GM12801 (cell line): Measurements from ENCODE around the gene INTS3.

Experiments
- TF ChIP-seq, protein P1 (sequence below): IDR thresholded peaks from one replicate; pipeline ENCODE4 v1.5.1; 2011; ENCODE audit warnings: control low read depth; ENCODE audit not compliant: insufficient read length; ENCODE audit errors: extremely low read depth

Gene INTS3, protein sequence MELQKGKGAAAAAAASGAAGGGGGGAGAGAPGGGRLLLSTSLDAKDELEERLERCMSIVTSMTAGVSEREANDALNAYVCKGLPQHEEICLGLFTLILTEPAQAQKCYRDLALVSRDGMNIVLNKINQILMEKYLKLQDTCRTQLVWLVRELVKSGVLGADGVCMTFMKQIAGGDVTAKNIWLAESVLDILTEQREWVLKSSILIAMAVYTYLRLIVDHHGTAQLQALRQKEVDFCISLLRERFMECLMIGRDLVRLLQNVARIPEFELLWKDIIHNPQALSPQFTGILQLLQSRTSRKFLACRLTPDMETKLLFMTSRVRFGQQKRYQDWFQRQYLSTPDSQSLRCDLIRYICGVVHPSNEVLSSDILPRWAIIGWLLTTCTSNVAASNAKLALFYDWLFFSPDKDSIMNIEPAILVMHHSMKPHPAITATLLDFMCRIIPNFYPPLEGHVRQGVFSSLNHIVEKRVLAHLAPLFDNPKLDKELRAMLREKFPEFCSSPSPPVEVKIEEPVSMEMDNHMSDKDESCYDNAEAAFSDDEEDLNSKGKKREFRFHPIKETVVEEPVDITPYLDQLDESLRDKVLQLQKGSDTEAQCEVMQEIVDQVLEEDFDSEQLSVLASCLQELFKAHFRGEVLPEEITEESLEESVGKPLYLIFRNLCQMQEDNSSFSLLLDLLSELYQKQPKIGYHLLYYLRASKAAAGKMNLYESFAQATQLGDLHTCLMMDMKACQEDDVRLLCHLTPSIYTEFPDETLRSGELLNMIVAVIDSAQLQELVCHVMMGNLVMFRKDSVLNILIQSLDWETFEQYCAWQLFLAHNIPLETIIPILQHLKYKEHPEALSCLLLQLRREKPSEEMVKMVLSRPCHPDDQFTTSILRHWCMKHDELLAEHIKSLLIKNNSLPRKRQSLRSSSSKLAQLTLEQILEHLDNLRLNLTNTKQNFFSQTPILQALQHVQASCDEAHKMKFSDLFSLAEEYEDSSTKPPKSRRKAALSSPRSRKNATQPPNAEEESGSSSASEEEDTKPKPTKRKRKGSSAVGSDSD

DNA sequence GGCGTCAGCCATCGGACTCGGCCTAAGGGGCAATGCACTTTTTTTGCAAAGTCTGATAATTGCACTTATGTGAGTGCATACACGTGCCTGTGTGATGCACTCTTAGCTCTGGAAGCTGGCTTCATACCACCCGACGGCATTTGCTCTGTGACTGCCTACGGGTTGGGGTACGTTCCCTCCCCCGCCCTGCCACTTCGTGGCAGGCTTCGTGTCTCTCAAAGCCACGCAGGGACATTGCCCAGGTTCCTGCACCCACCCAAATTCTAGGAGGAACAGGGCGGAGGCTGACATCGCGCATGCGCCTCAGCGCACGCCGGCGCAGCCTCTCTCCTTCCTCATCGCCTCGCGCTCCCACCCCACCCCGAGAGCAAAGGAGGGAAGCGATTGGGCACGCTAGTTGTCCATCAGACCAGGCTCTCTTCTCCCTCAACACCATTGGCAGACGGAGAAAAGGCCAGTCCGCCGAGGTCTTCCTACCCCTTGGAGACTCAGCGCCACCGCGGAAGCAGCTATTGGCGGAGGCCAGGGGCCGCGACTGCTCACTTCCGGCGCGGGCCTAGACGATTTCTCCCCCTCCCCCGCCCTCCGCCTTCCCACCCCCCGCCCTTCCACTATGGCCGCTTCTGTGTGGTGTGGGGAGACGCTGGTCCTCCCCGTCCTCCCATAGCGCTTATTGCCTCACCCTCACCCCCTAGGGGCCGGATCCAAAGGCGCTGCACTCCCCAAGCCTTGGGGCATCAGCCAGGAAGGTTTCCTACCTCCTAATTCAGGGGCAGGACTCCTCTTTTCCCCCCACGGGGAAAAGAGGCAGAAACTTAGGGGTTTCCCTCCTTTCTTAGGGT is at the start of gene INTS3:
Gene INTS3 (plus strand): TSS at position 588 of the 842 bp plus-strand sequence. CDS start 585 bp downstream, outside the sequence.
- TF ChIP-seq, protein P1, sequence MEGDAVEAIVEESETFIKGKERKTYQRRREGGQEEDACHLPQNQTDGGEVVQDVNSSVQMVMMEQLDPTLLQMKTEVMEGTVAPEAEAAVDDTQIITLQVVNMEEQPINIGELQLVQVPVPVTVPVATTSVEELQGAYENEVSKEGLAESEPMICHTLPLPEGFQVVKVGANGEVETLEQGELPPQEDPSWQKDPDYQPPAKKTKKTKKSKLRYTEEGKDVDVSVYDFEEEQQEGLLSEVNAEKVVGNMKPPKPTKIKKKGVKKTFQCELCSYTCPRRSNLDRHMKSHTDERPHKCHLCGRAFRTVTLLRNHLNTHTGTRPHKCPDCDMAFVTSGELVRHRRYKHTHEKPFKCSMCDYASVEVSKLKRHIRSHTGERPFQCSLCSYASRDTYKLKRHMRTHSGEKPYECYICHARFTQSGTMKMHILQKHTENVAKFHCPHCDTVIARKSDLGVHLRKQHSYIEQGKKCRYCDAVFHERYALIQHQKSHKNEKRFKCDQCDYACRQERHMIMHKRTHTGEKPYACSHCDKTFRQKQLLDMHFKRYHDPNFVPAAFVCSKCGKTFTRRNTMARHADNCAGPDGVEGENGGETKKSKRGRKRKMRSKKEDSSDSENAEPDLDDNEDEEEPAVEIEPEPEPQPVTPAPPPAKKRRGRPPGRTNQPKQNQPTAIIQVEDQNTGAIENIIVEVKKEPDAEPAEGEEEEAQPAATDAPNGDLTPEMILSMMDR, result no peak

DNA sequence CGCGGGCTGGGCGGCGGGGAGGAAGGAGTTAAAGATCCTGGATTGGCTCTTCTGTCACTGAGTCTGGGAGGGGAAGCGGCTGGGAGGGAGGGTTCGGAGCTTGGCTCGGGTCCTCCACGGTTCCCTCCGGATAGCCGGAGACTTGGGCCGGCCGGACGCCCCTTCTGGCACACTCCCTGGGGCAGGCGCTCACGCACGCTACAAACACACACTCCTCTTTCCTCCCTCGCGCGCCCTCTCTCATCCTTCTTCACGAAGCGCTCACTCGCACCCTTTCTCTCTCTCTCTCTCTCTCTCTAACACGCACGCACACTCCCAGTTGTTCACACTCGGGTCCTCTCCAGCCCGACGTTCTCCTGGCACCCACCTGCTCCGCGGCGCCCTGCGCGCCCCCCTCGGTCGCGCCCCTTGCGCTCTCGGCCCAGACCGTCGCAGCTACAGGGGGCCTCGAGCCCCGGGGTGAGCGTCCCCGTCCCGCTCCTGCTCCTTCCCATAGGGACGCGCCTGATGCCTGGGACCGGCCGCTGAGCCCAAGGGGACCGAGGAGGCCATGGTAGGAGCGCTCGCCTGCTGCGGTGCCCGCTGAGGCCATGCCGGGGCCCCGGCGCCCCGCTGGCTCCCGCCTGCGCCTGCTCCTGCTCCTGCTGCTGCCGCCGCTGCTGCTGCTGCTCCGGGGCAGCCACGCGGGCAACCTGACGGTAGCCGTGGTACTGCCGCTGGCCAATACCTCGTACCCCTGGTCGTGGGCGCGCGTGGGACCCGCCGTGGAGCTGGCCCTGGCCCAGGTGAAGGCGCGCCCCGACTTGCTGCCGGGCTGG is 49.1 kb upstream of the INTS3 start, which contains the start of gene NPR1:
Gene NPR1 (plus strand): TSS at position 170 of the 818 bp plus-strand sequence. CDS start 421 bp downstream, at position 591.
- TF ChIP-seq, protein P1, result no peak

DNA sequence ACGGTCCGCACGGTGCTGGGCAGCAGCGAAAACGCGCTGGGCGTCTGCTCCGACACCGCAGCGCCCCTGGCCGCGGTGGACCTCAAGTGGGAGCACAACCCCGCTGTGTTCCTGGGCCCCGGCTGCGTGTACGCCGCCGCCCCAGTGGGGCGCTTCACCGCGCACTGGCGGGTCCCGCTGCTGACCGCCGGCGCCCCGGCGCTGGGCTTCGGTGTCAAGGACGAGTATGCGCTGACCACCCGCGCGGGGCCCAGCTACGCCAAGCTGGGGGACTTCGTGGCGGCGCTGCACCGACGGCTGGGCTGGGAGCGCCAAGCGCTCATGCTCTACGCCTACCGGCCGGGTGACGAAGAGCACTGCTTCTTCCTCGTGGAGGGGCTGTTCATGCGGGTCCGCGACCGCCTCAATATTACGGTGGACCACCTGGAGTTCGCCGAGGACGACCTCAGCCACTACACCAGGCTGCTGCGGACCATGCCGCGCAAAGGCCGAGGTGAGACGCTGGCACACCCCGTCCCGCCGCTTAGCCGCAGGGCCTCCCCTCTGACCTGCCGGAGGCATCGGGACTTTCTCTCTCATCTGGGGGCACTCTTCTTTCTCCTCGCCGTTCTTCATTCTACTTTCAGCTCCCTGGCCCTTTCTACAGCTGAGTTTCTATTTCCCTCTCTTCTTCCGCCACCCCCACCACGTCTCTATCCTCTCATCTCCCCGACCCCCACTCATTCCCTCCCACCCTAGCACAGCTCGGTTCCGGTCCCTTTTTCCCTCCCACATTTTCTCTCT is 48.3 kb upstream of the INTS3 start:
- TF ChIP-seq, protein P1, result no peak

DNA sequence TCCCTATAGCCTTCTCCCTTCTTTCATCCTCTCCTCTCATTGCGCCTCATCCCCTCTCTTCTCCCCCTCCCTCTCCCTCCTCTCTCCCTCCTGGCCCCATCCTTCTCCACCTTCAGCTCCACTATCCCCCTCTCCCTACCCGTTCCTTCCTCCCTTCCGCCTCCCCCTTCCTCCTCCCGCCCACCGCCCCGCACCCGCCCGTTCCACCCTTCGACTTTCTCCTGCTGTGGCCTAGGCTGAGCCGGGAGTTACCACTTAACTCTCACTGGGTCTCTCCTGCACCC is 47.8 kb upstream of the INTS3 start:
- TF ChIP-seq, protein P1, result no peak

DNA sequence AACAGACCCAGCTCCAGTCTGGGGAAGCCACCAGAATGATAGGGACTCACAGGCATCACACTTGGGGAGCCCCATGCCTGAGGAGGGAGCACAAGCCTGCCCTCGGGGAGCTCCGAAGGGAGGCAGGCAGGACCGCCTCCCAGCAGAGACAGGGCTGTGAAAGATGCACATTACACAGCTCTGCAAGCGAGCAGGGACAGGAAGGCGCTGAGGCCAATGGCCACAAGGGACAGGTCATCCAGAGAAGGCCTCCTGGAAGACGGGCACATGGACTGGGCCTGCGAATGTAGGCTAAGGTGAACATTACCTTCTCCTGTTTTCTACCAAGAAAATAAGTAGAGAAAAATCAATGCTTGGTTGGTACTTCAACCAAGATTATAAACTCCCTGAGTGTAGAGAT is 45.1 kb upstream of the INTS3 start:
- TF ChIP-seq, protein P1, result no peak

DNA sequence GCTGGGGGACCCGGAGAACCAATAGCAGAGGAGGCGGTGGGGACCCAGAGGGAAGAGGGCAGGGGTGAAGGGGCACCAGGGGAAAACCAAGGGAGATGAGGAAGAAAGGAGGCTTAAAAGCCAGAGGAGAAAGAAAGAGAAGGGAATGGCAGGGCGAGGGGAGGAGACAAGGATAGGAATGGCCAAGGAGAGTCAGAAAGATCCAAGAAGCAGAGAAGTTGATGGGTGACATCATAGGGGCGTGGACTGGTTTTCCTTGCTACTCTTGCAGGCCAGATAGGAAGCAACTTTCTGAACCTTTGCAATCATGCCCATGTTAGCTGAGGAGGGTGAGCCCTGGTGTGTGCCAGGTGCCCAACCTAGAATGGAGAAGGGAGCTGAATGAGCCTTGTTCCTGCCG is 44.0 kb upstream of the INTS3 start:
- TF ChIP-seq, protein P1, result no peak
